Ishikawa (cell line): ENCODE measurements around the gene TXLNA.
A peak's percentile ranks its signal among the peaks of the same experiment; 100 is the strongest.

Experiments used
- CEBPB ChIP-seq: IDR thresholded peaks from 2 replicates; pipeline ENCODE4 v1.6.1; 2012
- CREB1 ChIP-seq: IDR thresholded peaks from 2 replicates; pipeline ENCODE4 v1.6.1; 2012; ENCODE audit warnings: low read depth
- EGR1 ChIP-seq: IDR thresholded peaks from 2 replicates; pipeline ENCODE4 v1.6.1; 2012
- EP300 ChIP-seq: IDR thresholded peaks from 2 replicates; pipeline ENCODE4 v1.6.1; 2012; ENCODE audit warnings: borderline replicate concordance
- FOXM1 ChIP-seq: IDR thresholded peaks from 2 replicates; pipeline ENCODE4 v1.6.1; 2012; ENCODE audit warnings: low read depth, borderline replicate concordance
- NFIC ChIP-seq: IDR thresholded peaks from 2 replicates; pipeline ENCODE4 v1.6.1; 2012
- RAD21 ChIP-seq: IDR thresholded peaks from 2 replicates; pipeline ENCODE4 v1.6.1; 2012; ENCODE audit warnings: low read depth
- REST ChIP-seq: IDR thresholded peaks from 2 replicates; pipeline ENCODE4 v1.6.1; 2012; ENCODE audit warnings: low read depth, mild to moderate bottlenecking
- TAF1 ChIP-seq: IDR thresholded peaks from 2 replicates; pipeline ENCODE4 v1.6.1; 2012; ENCODE audit warnings: low read depth, mild to moderate bottlenecking
- TCF12 ChIP-seq: IDR thresholded peaks from 2 replicates; pipeline ENCODE4 v1.6.1; 2012; ENCODE audit warnings: low read depth
- TEAD4 ChIP-seq: IDR thresholded peaks from 2 replicates; pipeline ENCODE4 v1.6.1; 2012
- YY1 ChIP-seq: IDR thresholded peaks from 2 replicates; pipeline ENCODE4 v1.6.1; 2012; ENCODE audit warnings: low read depth
- ZBTB7A ChIP-seq: IDR thresholded peaks from 2 replicates; pipeline ENCODE4 v1.6.1; 2012; ENCODE audit warnings: low read depth
- TF ChIP-seq, protein P1 (sequence below): IDR thresholded peaks from 2 replicates; pipeline ENCODE4 v1.6.1; 2012
- TF ChIP-seq, protein P2 (sequence below): IDR thresholded peaks from 2 replicates; pipeline ENCODE4 v1.6.1; 2012

Gene TXLNA

GRCh38 chr1:32179443-32180185 is at the start of gene TXLNA:
Gene TXLNA (plus strand): TSS chr1:32179675. CDS start chr1:32180346, 671 bp downstream.
- no peak for TF ChIP-seq CREB1
- TF ChIP-seq TAF1, result peak; percentile 62
- TF ChIP-seq RAD21, result no peak
- TF ChIP-seq TEAD4, result no peak
- TF ChIP-seq, protein P1, sequence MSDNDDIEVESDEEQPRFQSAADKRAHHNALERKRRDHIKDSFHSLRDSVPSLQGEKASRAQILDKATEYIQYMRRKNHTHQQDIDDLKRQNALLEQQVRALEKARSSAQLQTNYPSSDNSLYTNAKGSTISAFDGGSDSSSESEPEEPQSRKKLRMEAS, result peak; percentile 93
- TF ChIP-seq, protein P2, sequence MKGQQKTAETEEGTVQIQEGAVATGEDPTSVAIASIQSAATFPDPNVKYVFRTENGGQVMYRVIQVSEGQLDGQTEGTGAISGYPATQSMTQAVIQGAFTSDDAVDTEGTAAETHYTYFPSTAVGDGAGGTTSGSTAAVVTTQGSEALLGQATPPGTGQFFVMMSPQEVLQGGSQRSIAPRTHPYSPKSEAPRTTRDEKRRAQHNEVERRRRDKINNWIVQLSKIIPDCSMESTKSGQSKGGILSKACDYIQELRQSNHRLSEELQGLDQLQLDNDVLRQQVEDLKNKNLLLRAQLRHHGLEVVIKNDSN, result peak; percentile 67
- no peak for TF ChIP-seq EP300
- TF ChIP-seq NFIC, result peak; percentile 15; the same call in 1 of the 2 replicates
- TF ChIP-seq ZBTB7A, result no peak
- peak; percentile 94 for TF ChIP-seq EGR1
- 0 out of 2 replicates have a peak, but pooled peaks have one; percentile 20 for TF ChIP-seq YY1
- TF ChIP-seq TCF12, result peak; percentile 54; the same call in 1 of the 2 replicates

GRCh38 chr1:32137111-32137510 is 42.4 kb upstream of the TXLNA start:
- TF ChIP-seq CREB1, result no peak
- TF ChIP-seq REST, result no peak
- no peak for TF ChIP-seq CEBPB
- TF ChIP-seq, protein P1, result no peak
- TF ChIP-seq EGR1, result no peak
- TF ChIP-seq NFIC, result no peak
- no peak for TF ChIP-seq FOXM1
- TF ChIP-seq TAF1, result no peak
- TF ChIP-seq ZBTB7A, result no peak
- TF ChIP-seq RAD21, result no peak

DNA sequence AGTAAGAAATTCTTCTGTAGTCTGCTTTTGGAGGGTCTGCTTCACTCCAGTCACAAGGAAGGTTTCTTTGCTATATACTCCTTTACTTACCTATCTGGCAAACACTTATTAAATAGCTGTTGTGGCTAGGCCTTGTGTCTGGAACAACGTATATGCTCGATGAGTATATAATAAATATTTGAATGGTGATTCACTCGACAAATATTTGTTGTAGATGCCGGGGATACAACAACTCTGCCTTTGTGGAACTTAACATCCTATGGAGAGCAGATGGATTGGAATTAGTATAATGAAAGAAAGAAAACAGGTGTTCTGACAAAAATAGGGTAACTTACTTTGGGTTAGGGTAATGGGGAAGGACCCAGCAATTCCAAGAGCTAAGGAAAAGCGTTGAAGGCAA is 40.5 kb upstream of the TXLNA start:
- TF ChIP-seq YY1 (no peak), TEAD4 (peak; percentile 57; the same call in 1 of the 2 replicates)

- no peak for TF ChIP-seq CEBPB
- no peak for TF ChIP-seq ZBTB7A
- TF ChIP-seq NFIC, result no peak
- TF ChIP-seq EP300, result no peak
Observed at GRCh38 chr1:32142446-32143301, 36.8 kb upstream of the TXLNA start.

GRCh38 chr1:32144033-32144432 is 35.4 kb upstream of the TXLNA start:
- TF ChIP-seq FOXM1 (no peak), TAF1 (no peak), EP300 (no peak), EGR1 (no peak)

GRCh38 chr1:32150847-32151246 is 28.6 kb upstream of the TXLNA start:
- TF ChIP-seq ZBTB7A, result no peak
- TF ChIP-seq EP300, result no peak
- TF ChIP-seq TCF12, result no peak
- no peak for TF ChIP-seq FOXM1
- no peak for TF ChIP-seq TEAD4
- no peak for TF ChIP-seq REST
- TF ChIP-seq, protein P2, result no peak
- TF ChIP-seq, protein P1, result no peak
- no peak for TF ChIP-seq TAF1
- no peak for TF ChIP-seq RAD21
- no peak for TF ChIP-seq NFIC
- TF ChIP-seq YY1, result no peak
- no peak for TF ChIP-seq CREB1
- no peak for TF ChIP-seq EGR1
- TF ChIP-seq CEBPB, result no peak
